Stimulated activated CD4-positive, alpha-beta T cell treated with anti-CD3 and anti-CD28 coated beads, TNF-alpha, amount 100 ng/mL, for 48 hours (primary cell): ENCODE data around the gene PRR7.
"Not testable (repeated sequence)": the region's sequence is repeated elsewhere in the genome, so short reads cannot be mapped to it uniquely, and the experiment has no call there.

Source experiments
- DNase-seq, 3 donors: peaks; one replicate each; pipeline ENCODE4 v3.0.0-alpha.2; 2020; ENCODE audit warnings: low read depth in 3 of 3

PRR7 gene

DNA sequence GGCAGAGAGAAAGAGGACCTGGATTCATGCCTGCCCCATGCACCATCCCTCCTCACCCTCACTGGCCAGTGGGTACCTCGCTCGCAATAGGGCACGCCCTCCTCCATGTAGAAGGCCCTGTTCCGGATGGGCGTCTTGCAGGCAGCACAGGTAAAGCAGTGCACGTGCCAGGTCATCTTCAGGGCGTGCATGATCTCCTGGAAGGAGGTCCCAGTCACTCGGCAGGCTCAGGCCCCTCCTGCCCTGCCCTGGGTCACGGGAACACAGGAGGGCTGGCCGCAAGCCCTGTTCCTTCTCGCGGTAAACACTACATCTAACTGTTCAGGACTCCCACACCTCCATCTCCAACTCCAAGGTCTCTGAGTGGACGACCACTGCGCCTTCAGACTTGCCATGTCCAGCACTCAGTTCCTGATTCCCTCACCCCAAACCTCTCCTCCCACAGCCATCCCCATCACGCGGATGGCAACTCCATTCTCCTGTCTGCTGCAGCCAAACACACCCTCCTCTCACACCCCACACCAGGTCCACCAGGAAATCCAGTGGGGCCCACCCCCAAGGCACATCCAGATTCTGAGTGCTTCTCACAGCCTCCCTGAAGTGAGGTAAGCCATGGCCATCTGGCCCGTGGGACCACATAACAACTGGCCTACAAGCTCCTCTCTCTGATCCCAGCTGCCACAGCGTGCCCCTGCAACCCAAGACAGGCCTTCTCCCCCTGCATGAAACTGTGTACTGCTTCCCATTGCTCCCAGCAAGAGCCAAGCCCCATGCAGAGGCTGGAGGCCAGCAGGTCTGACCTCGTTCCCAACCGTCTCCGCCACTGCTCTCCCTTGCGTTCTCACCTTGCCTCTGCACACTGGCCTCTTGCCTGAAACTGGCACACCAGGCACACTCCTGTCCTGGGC is 37.6 kb downstream of the PRR7 start:
- no peak for DNase-seq

DNA sequence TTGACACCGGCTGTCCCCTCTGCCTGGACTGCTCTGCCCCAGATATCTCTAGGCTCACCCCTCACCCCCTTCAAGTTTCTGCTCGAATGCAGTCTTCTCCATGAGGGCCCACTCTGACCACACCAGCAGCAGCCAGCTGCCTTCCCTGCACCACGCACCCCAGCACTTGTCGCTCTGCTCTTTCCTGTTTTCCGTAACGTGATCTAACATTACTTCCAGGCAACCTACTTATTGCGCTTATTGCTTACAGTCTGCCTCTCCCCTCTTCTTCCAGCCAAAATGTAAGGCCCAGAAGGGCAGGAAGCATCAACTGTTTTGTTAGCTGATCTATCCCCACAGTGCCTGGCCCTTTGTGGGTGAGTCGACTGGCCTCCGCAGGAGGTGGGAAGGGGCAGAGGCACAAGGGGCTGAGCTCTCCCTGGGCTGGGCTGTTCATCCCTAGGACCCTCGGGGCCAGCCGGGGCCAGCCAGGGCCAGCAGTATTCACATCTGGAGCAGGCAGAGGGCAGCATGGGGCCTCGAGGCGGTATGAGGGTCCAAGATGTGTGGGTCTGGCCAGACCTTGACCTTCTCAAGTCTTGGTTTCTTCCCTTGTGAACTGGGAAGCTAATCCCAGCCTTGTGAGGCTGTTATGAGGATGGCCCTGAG is 38.4 kb downstream of the PRR7 start:
- no peak for DNase-seq

DNA sequence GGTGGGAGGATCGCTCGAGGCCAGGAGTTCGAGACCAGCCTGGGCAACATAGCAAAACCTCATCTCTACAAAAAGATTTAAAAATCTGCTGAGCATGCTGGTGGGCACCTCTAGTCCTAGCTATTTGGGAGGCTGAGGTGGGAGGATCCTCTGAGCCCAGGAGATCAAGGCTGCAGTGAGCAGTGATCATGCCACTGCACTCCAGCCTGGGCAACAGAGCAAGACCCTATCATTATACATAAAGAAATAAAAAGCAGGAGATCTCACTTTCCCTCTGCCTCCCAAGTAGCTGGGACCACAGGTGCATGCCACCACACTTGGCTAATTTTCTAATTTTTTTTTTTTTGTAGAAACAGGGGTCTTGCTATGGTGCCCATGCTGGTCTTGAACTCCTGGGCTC is 39.1 kb downstream of the PRR7 start:
- DNase-seq, result not testable (repeated sequence)

DNA sequence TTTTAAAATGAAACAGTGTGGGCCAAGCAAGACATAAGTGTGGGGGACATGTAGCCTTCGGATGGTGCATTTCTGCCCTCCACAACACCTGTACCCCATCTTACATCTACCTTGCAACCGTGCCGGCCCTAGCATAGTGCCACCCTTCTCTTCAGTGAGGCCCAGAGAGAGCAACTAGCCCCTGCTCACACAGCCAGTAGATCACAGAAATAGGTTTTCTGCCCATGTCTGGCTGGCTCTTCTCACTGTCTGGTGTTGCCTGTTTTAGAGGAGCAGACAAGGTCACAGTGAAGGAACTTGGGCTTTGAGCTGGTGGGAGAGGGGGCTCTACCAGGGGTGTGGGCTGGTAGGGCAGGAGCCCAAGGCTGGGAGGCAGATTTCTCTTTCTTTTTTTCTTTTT is 39.6 kb downstream of the PRR7 start:
- DNase-seq, result no peak

DNA sequence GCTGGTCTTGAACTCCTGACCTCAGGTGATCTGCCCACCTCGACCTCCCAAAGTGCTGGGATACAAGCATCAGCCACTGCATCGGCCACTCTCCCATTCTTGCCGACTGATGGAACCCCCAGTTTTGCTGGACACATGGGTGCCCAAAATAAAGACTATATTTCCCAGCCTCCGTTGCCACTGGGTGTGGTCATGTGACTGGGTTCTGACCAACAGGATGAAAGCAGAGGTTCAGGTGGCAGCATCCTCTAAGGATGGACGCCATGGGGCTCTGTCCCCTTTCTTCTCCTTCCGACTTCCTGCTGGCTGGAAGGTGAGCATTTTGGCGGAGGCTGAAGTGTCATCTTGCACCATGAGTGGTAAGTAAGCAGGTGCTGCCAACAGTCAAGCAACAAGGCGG is 40.5 kb downstream of the PRR7 start:
- no peak for DNase-seq

DNA sequence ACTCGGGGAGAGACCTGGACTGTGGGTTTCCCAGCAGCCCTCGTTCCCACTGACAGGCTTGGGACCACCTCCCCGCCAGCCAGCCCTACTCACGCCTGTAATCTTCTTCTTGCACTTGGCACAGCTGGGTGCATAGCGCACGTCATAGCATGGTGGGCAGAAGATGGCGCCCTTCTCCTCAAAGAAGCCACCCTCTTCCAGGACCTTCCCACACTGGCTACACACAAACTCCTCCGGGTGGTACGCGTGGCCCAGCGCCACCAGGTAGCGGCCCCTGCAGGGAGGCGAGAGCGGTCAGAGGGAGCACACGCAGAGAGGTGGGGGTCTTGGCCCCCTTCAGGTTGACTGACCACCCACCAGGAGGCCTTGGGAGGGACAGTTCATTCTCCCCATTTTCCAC is 41.4 kb downstream of the PRR7 start:
- DNase-seq, result no peak

DNA sequence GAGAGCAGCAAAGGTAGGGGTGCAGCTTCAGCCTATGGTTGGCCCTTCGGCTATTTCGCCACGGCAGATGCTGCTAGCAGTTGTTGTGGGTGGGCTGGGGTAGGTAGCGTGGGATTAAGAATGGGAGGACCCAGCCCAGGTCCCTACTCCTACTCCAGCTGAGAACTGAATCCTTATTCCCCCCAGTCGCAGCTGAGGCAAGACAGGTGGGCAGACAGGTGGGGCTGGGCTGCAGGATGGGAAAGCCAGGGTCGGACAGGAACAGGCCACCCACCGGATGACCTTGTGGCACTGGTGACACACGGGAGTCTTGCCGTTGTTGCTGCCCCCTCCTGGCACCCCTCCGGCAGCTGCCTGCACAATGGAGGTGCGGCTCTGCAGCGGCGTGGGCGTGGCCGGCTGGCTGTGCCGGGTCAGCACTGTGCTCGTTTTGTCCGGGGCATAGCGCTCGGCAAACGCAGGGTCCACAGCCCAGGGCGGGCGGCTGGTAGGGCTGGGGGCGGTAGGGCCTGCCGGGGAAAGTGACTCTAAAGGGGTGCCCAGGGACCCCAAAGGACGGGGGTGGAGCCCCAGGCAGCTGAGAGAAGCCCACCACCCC is 42.6 kb downstream of the PRR7 start:
- no peak for DNase-seq

DNA sequence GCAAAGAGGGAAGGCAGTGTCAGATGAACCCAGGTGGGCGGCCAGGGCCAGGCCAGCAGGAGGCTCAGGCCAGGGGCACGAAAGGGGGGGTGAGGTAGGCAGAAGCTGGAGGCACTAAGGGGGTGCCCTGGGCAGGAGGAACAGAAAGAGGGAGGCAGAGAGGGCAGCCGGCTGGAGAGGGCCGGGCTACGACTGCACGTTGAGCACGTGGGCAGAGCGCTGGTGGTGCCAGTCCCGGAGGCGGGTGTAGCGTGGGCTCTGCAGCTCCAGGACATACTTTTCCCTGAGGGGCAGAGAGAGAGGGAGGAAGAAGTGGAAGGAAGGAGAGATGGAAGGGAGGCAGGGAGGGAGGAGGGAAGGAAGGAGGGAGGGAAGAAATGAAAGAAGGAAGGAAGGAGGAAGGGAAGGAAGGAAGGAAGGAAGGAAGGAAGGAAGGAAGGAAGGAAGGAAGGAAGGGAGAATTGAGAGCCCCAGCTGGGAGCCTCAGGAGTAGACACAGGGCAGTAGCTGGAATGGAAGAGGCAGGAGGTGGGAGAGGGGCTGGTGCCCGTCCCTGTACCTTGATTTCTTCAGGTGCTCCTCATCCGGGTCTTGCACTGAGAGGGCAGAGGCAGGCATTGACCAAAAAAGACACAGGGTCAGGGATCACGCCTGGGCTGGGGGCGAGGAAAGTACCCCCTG is 43.8 kb downstream of the PRR7 start:
- no peak for DNase-seq

DNA sequence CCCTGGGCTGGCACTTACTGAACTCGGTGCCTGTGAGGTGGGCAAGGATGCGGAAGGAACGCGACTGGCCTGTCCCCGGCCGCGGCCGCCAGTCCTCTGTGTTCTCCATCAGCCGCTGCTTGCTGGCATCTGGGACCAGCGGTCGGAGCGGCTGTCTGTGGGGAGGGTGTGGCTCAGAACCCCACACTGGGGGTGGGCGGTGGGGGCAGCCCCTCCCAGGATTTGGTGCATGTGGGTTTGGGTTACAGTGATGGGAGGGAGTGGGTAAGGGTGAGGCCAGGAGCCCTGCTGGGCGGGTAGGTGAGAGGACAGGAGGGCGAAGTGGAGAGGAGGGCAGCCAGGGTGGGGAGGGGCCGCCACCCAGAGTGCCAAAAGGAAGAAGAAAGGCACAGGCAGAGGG is 44.4 kb downstream of the PRR7 start:
- no peak for DNase-seq

DNA sequence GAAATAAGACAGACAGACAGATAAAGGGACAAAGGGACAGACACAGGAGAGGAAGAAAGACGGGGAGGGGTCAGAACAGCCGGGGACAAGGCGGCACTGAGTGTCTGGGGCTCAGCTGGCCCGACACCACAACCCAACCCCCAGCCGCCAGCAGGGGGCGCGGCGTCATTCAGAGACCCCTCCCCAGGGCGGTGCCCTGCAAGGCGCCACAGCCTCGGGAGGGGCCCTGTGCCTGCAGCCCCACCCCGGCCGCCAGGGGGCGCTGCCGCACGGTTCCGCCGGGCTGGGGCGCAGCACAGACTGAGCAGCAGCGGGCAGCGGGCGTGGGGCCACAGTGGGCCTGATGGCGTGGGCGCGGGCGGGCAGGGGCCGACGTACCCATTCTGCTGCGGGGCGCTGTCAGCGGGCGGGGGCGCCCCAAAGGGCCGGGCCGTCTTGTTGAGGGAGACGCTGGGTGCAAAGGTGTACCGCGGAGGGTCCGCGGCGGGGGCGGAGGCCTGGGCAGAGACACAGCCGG is 44.9 kb downstream of the PRR7 start:
- no peak for DNase-seq

DNA sequence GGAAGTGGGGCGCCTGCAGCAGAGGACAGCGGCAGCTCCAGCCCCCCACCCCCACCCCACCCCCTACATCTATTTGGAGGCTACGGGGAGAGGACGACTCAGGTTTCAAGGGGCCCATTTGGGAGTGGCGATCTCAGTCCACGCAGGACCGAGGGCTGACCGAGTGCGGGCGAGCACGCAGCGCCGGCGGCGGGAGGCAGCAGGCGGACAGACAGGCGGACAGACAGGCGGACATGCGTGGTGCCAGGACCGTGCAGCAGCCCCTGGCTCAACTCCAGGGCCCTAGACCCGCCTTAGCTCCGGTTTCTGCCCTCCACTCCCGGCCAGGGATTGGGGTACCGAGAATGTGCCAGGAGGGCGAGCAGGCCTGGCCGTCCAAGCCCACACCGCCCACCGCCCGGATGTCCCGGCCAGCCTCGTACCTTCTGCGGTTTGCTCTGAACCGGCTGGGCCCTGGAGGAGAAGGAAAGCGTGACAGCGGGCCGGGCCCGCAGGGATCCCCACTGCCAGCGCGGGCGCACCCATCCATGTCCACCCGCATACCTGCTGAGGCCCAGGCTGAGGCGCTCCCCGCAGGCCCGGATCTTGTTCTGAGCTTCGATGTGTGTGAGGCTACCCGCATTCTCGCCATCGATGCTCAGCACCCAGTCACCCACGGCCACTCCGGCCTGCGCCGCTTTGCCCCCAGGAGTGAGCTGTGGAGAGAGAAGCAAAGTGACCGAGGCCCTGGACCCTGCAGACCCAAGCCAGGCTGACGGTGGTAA is 45.6 kb downstream of the PRR7 start:
- no peak for DNase-seq

DNA sequence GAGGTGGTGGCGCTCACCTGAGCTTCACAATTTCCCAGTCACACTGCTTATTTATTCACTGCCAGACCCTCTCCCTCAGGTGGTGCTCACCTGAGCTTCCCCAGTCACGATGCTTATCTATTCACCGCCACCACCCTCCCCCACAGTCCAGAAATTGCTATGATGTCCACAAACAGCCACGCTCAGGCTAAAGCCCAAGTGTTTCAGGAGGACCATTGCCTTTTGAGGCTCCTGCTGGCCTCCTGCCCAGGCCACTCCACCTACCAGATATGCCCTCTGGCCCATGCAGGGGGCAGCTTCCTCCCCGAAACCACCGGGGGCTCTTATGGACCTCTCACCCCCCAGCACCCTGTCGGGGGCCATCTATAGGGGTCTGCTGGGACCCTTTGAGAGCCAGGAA is 46.2 kb downstream of the PRR7 start:
- no peak for DNase-seq

DNA sequence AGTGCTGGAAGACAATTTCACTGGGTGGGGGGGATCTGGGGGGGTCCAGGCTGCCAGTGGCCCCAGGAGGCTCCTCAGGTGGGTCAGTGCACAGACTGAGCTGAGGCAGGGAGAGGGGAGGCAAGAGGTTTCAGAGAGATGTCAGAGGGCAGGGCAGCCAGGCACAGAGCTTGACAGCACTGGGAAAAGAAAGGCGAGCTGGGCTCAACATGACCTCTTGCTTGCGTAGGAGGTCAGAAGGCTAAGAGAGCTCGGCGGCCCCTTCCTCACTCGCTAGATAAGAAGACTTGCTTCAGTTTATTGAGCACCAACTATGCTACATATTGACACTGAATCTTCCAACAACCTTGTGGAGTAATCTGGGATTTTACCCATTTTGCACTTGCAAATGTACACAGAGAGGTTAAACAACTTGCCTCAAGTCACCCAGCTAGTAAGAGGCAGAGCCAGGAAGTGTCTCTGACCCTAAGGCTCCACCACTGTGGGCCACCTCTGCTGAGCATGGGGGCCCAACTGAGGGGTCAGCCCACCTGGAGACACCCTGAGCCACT is 47.3 kb downstream of the PRR7 start:
- DNase-seq, result no peak

DNA sequence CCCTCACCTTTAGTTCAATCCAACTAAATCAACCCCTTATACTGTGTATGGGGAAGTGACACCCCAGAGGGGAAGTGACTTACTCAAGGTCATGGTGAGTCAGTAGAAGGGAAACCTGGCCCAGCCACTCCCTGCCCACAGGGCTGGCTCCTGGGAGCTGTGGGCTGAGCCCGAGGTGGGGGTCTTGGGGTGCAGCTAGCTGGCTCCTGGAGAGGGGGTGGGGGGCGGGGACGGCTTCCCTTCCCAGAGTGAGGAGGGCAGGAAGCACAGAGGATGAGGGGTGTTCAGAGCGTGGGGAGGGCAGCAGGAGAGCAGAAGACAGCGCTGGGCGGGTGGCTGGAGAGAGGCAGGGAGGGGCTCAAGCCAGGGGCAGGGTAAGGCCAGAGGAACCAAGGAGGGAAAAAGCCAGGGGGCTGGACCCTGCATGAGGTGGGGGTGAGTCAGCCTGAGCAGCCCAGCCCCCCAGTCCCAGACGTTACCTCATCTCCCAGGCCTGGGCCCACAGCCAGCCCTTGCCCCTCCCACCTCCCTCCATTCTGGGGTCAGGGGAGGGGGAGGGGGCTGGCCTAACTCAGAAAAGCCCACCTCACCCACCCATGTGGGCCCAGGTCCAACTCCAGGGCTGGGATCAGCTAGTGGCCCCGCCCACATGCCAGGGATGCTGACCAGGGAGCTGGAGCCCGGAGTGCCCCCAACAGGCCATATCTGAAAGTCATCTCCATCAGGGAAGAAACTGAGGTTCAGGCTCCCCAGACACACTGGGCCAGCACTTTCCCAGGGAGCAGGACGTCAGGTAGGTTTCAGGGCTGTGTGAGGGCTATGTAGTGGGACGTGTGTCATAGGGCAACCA is 48.0 kb downstream of the PRR7 start:
- no peak for DNase-seq

DNA sequence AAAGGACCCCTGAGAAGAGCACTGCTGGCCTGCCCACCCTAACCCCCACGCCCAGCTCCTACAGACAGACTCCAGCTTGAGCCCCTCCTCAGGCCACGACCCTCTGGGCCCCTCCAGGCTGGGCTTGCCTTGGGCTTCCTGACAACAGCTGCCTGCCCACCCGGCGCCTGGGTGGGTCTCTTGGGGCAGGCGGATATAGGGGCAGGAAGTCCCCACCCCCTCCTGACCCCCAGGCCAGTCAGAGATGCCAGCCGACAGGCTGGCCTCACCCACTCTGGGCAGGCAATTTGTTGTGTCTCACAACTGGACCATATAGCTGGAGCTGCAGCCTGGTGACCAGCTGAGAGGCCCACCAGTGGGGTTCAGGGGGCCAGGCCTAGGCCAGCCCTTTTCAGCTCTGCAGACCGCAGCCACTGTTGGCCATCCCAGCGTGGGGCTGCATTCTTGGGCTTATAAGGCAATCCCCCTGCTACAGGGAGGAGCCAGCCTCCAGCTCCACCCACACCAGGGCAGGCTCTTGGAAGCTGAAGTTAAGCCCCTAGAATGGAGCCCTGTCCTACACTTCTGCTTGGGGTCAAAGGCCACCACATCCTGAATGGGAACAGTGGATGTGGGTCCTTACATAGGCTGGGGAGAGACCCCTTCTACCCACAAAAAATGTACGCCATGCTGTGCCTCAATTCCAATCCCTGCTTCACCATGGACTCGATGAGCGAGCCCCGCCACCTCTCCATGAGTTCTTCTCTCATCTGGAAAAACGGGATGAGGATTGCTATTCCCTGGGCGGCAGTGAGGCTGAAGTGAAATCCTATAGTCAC is 48.8 kb downstream of the PRR7 start:
- no peak for DNase-seq

DNA sequence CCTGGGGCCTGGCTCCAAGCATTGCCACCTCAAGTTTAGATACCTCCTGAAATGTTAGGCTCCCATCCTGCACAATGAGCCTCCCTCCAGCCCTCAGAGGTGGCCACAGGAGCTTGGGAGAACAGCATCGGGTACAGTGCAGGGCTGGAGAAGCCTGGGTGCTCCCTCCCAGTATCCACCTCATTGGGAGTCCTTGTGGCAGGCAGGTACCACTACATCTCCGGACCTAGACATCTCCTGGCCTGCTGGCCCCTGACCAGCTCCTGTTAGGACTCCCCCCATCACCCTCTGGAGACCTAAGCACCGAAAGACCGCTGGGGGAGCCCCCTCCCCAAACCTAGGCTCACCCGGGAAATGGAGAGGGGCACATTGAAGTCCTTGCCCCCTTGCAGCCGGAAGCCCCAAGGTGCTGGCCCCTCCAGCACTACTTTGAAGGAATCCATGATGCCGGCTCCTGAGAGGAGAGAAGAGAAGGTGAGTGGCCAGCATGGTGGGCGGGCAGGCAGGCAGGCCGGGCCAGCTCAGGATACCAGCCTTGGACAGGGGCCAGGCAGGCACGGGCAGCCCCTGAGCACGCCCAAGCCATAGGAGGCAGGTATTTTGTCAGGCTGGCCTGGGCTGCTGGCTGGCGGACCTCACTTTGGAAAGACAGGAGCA is 49.6 kb downstream of the PRR7 start:
- no peak for DNase-seq

DNA sequence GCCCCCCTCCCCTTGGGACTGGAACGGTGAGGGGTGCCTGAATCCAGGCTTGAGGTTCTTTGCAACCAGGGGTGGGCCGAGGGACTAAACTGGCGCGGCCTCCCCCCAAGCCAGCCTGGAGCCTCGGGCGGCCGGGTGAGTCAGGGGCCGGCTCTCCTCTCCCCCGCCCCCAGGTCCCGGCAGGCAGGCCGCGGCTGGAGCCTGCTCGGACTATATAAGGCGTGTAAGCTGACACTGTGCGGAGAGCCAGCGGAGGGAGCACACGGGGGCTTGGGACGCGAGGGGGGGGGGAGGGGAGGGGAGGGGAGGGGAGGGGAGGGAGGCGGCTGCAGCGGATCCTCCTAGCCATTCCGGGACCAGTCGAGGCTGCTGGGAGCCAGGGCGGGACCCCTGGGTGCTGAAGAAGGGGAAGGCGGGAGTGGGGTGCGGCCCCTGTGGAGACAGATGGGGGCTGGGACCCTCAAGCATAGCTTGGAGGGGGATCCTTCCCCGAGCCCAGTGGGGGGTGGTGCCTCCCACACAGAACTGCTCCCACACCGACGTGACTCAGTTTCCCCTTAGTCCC is 50.2 kb downstream of the PRR7 start:
- DNase-seq, result no peak

DNA sequence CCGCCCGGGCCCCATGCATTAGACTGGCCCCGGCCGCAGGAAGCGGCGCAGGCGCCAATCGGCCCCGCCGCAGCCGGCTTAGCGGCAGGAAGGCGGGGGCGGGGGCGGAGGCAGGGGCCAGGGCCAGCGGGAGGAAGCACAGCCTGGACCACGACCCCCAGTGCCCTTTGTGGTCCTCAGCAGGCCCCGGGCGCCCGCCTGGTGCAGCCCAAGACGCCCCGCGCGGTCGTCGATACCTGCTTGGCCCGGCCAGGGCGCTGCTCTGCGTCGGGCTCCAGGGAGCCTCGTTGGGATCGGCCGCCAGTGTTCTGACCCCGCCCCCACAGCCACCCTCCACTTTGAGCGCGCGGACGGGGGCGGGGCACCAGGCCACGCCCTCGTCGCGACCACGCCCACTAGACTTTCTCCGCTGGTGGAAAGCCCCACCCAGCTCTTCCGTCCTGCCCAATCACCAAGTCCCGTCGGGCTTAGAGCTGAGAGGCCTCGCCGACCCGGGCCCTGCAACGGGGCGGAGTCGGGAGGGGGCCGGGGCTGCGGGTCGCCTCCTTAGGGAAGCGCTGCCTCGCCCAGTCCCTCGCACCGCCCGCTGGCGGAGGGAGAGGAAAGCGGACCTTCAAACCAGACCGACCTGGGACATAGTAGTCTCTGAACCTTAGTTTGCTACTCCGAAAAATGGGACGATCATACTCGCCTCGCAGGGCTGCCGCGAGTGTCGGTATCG is 50.8 kb downstream of the PRR7 start, which contains the start of gene PDLIM7:
TSS of gene PDLIM7 (minus strand) at position 313 of the 721 bp plus-strand sequence. CDS start 1,092 bp downstream, outside the sequence.
- DNase-seq, result peak; percentile 87 to 97 (median 94)
